Activated CD8-positive, alpha-beta memory T cell treated with anti-CD3 and anti-CD28 coated beads, Interleukin-2, amount 10 ng/mL, durations not matched to agents 7 days and 5 days (primary cell): ENCODE results near the gene PBXIP1. TPM values are rescaled to one million over a fixed set of nuclear protein-coding genes. Genes with fewer than 3 reads are reported as not detected.

Experiments used
- ATAC-seq: fragments of 150-1000 bp; cut with Tn5 transposase; one replicate; pipeline ENCODE4 v1.10.0; 2021; ENCODE audit warnings: moderate library complexity
- CTCF ChIA-PET: fragments of 350-600 bp; sonication (Branson Sonifier 250); formaldehyde crosslinking; loops from one replicate; lab custom pipeline; 2021; ENCODE audit warnings: antibody characterized with exemption; lab: Charles Lee
- DNase-seq: peaks from one replicate; pipeline ENCODE4 v3.0.0-alpha.2; 2020
- H3K27ac Mint-ChIP-seq: one replicate; pipeline ENCODE4 v1.8.0; 2021; ENCODE audit warnings: mild to moderate bottlenecking, mixed read lengths
- H3K27me3 Mint-ChIP-seq: one replicate; pipeline ENCODE4 v1.8.0; 2021; ENCODE audit warnings: mixed read lengths
- H3K36me3 Mint-ChIP-seq: one replicate; pipeline ENCODE4 v1.8.0; 2021; ENCODE audit warnings: mild to moderate bottlenecking, mixed read lengths
- H3K4me1 Mint-ChIP-seq: one replicate; pipeline ENCODE4 v1.8.0; 2021; ENCODE audit warnings: mixed read lengths
- H3K4me3 Mint-ChIP-seq: one replicate; pipeline ENCODE4 v1.8.0; 2021; ENCODE audit warnings: mild to moderate bottlenecking, moderate library complexity, mixed read lengths
- H3K9me3 Mint-ChIP-seq: one replicate; pipeline ENCODE4 v1.8.0; 2022; ENCODE audit warnings: low read depth, mixed read lengths
- total RNA-seq, 2 experiments: library from RNA; stranded (reverse); gene quantifications; one replicate each; pipeline ENCODE4 v1.2.3, GENCODE V29; 2021

PBXIP1 gene
- total RNA-seq, 2 experiments from 2014 or later, result 52.6 to 61.5 TPM

- Mint-ChIP-seq H3K4me1 (peaks cover 71% of the 10 kb centered on the region), H3K4me3 (no peak overlapping the region)
- ATAC-seq, result no peak
Observed at GRCh38 chr1:154957091-154957657, 1.3 kb upstream of the PBXIP1 start.

GRCh38 chr1:154956544-154956941 is 644 bp upstream of the PBXIP1 start:
- Mint-ChIP-seq H3K4me1 (peaks cover 75% of the 10 kb centered on the region), H3K27ac (peak overlapping the region; percentile 98), H3K4me3 (peak overlapping the region; percentile 95), H3K27me3 (no peaks in the 10 kb centered on the region), H3K36me3 (peaks cover 16% of the 10 kb centered on the region), H3K9me3 (no peaks in the 10 kb centered on the region)
- ATAC-seq (no peak), DNase-seq (no peak)
- CTCF ChIA-PET, result interaction anchor here (1.4 to 5.6 kb wide), 9 partner anchors 10 to 294 kb away, joined by 3 to 46 read pairs (median 5); partner anchors contain the start of genes CKS1B and EFNA4

More at GRCh38 chr1:154957091-154957657, 1.3 kb upstream of the PBXIP1 start:
- DNase-seq, result no peak
- Mint-ChIP-seq H3K27ac (peak overlapping the region; percentile 98), H3K36me3 (peaks cover 12% of the 10 kb centered on the region), H3K27me3 (no peaks in the 10 kb centered on the region), H3K9me3 (no peaks in the 10 kb centered on the region)
- CTCF ChIA-PET, result interaction anchor here (1.4 to 5.6 kb wide), 3 partner anchors 39 to 107 kb away, joined by 3 to 41 read pairs (median 5); partner anchors contain the start of gene EFNA4

GRCh38 chr1:154955039-154955717 is 721 bp downstream of the PBXIP1 start:
- Mint-ChIP-seq H3K4me3 (peak overlapping the region; percentile 95), H3K36me3 (peaks cover 17% of the 10 kb centered on the region), H3K27ac (peak overlapping the region; percentile 98), H3K27me3 (no peaks in the 10 kb centered on the region), H3K9me3 (no peaks in the 10 kb centered on the region), H3K4me1 (peaks cover 77% of the 10 kb centered on the region)
- ATAC-seq (peak; percentile 89), DNase-seq (peak; percentile 97)
- CTCF ChIA-PET, result interaction anchor here (0.7 to 5.6 kb wide), 22 partner anchors 9 to 347 kb away, joined by 3 to 46 read pairs (median 4); partner anchors contain the start of genes ADAM15, CKS1B, EFNA4 and FLAD1

- CTCF ChIA-PET, result interaction anchor here (1.0 to 5.6 kb wide), 11 partner anchors 9 to 130 kb away, joined by 3 to 46 read pairs (median 7); partner anchors contain the start of genes ADAM15, CKS1B, FLAD1 and LENEP
- Mint-ChIP-seq H3K9me3 (no peaks in the 10 kb centered on the region), H3K4me3 (peak overlapping the region; percentile 95), H3K4me1 (peaks cover 73% of the 10 kb centered on the region), H3K36me3 (peaks cover 17% of the 10 kb centered on the region), H3K27ac (peak overlapping the region; percentile 98), H3K27me3 (no peaks in the 10 kb centered on the region)
- ATAC-seq (no peak), DNase-seq (no peak)
Observed at GRCh38 chr1:154954541-154954940, 1.4 kb downstream of the PBXIP1 start.

- Mint-ChIP-seq H3K9me3 (no peaks in the 10 kb centered on the region), H3K27me3 (no peaks in the 10 kb centered on the region), H3K4me3 (peak overlapping the region; percentile 95), H3K36me3 (peaks cover 17% of the 10 kb centered on the region), H3K27ac (peak overlapping the region; percentile 98), H3K4me1 (peaks cover 75% of the 10 kb centered on the region)
- DNase-seq (no peak), ATAC-seq (no peak)
- CTCF ChIA-PET, result interaction anchor here (1.2 to 5.6 kb wide), 5 partner anchors 10 to 65 kb away, joined by 3 to 46 read pairs (median 11); partner anchors contain the start of genes FLAD1 and PMVK
Observed at GRCh38 chr1:154953611-154954038, 2.3 kb downstream of the PBXIP1 start.

- Mint-ChIP-seq H3K27ac (peak overlapping the region; percentile 81), H3K9me3 (no peaks in the 10 kb centered on the region), H3K36me3 (peaks cover 14% of the 10 kb centered on the region), H3K4me3 (peak overlapping the region; percentile 67), H3K4me1 (peaks cover 73% of the 10 kb centered on the region), H3K27me3 (no peaks in the 10 kb centered on the region)
- no peak for DNase-seq
- CTCF ChIA-PET, result interaction anchor here (0.7 to 5.6 kb wide), 11 partner anchors 9 to 393 kb away, joined by 3 to 46 read pairs (median 4); partner anchors contain the start of genes ADAM15, FLAD1, PMVK and PYGO2
- ATAC-seq, result no peak
Observed at GRCh38 chr1:154952664-154953063, 3.2 kb downstream of the PBXIP1 start.

- no peaks in the 10 kb centered on the region for H3K9me3 Mint-ChIP-seq
- CTCF ChIA-PET, result interaction anchor here (0.7 to 5.6 kb wide), 11 partner anchors 9 to 392 kb away, joined by 3 to 46 read pairs (median 4); partner anchors contain the start of genes ADAM15, FLAD1, PMVK and PYGO2
- DNase-seq (peak; percentile 73), ATAC-seq (peak; percentile 12)
- peak overlapping the region; percentile 81 for H3K27ac Mint-ChIP-seq
- peaks cover 70% of the 10 kb centered on the region for H3K4me1 Mint-ChIP-seq
- peaks cover 14% of the 10 kb centered on the region for H3K36me3 Mint-ChIP-seq
- no peaks in the 10 kb centered on the region for H3K27me3 Mint-ChIP-seq
- peak overlapping the region; percentile 67 for H3K4me3 Mint-ChIP-seq
Observed at GRCh38 chr1:154951901-154952657, 3.8 kb downstream of the PBXIP1 start.

- no peak overlapping the region for H3K27ac Mint-ChIP-seq
Observed at GRCh38 chr1:154948079-154948478, 7.8 kb downstream of the PBXIP1 start.

GRCh38 chr1:154945962-154946850 is 9.7 kb downstream of the PBXIP1 start:
- Mint-ChIP-seq H3K9me3 (no peaks in the 10 kb centered on the region), H3K4me1 (peaks cover 44% of the 10 kb centered on the region), H3K36me3 (peaks cover 9% of the 10 kb centered on the region), H3K4me3 (no peak overlapping the region), H3K27me3 (no peaks in the 10 kb centered on the region), H3K27ac (peak overlapping the region; percentile 1)
- DNase-seq (no peak), ATAC-seq (no peak)
- CTCF ChIA-PET, result interaction anchor here (0.9 to 1.3 kb wide), 4 partner anchors 9 to 387 kb away, joined by 3 to 4 read pairs (median 3); partner anchors contain the start of gene PMVK

More at GRCh38 chr1:154948079-154948478, 7.8 kb downstream of the PBXIP1 start:
- H3K4me3 Mint-ChIP-seq, result no peak overlapping the region
- no peaks in the 10 kb centered on the region for H3K9me3 Mint-ChIP-seq
- ATAC-seq (no peak), DNase-seq (no peak)
- H3K27me3 Mint-ChIP-seq, result no peaks in the 10 kb centered on the region
- peaks cover 14% of the 10 kb centered on the region for H3K36me3 Mint-ChIP-seq
- CTCF ChIA-PET, result interaction anchor here (0.8 to 1.0 kb wide), 3 partner anchors 13 to 70 kb away, joined by 3 to 4 read pairs (median 4); partner anchors contain the start of gene PYGO2
- peaks cover 42% of the 10 kb centered on the region for H3K4me1 Mint-ChIP-seq

- H3K4me3 Mint-ChIP-seq, result no peak overlapping the region
- H3K4me1 Mint-ChIP-seq, result peaks cover 44% of the 10 kb centered on the region
- DNase-seq, result no peak
- CTCF ChIA-PET, result interaction anchor here (0.8 to 2.4 kb wide), 7 partner anchors 9 to 386 kb away, joined by 3 to 14 read pairs (median 3); partner anchors contain the start of gene PMVK
- ATAC-seq, result no peak
- no peaks in the 10 kb centered on the region for H3K9me3 Mint-ChIP-seq
- no peaks in the 10 kb centered on the region for H3K27me3 Mint-ChIP-seq
- H3K36me3 Mint-ChIP-seq, result peaks cover 4% of the 10 kb centered on the region
- no peak overlapping the region for H3K27ac Mint-ChIP-seq
Observed at GRCh38 chr1:154945160-154945961, 10.5 kb downstream of the PBXIP1 start.
